HG03139 (cell line): ENCODE results near the gene TMEM144.
"Not testable (repeated sequence)": the region's sequence is repeated elsewhere in the genome, so short reads cannot be mapped to it uniquely, and the experiment has no call there.

Source experiments
- ATAC-seq: cut with Tn5 transposase; IDR thresholded peaks from one replicate; pipeline ENCODE4 v1.9.1; 2021; ENCODE audit not compliant: unreplicated experiment

TMEM144 gene

DNA sequence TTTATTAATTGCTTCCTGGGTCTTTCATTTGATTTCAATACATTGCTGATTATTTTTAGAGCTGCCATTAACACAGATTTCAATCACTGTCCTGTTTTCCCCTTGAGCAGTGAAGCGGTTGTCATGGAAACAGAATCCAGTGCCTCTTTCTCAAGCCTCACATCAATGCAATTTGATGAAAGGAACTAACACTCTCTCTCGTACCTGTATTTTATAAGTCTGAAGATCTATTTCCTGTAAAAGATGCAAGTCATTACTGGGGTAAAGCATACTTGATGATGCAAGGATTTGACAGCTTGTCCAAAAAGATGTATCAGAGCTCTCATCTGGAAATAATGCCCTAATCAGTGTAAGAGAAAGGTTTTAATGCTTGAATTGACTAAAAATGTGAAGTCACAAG, 19.6 kb upstream of the TMEM144 start:
- no peak for ATAC-seq

DNA sequence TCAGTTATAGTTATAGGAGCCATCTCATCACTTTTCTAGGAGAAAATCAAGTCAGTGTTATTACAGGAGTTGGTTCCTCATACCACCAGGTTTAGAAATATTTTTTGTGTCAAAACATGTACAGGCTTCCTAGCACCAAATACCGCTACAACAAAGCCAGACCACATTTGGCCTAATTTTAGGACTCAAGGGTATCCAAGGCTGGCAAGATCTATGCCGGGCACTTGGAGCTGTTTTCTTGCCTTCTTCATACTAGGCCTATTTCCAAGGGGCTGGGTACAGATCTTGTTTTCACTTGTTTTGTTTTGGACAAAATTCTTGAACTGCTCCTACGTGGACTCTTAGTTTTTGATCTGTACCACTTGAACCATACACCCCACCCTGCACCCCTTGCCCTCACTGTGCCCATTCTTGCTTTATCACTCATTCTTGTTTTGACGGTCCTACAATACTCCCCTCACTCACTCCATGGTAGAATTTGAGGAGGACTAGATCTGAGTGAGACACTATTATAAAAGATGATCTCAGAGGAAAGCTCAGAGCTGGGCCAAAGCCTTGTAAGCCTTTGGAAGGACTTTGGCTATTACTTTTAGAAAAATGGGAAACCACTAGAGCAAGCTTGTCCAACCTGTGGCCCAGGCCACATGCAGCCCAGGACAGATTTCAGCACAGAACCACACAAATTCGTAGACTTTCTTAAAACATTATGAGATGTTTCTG, 17.7 kb upstream of the TMEM144 start:
- no peak for ATAC-seq

DNA sequence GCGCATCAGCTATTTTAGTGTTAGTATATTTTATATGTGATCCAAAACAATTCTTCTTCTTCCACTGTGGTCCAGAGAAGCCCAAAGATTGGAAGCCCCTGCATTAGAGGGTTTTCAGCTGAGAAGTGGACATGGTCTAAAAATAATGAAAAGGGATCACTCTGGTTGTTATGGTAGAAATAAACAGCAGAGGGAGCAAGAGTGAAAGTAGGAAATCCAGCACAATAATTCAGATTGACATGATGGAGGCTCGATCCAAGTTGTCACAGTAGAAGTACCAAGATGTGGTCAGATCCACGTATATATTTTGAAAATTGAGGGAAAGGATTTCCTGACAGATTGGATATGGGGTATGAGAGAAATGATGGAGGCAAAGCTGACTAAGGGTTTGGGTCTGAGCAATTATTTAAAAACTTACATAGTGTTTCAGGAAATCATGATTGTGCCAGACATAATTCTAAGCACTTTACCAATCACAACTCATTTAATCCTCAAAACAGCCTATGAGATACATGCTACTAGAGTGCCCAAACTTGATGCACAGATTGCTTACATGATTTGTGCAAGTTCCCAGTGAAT, 17.0 kb upstream of the TMEM144 start:
- no peak for ATAC-seq

DNA sequence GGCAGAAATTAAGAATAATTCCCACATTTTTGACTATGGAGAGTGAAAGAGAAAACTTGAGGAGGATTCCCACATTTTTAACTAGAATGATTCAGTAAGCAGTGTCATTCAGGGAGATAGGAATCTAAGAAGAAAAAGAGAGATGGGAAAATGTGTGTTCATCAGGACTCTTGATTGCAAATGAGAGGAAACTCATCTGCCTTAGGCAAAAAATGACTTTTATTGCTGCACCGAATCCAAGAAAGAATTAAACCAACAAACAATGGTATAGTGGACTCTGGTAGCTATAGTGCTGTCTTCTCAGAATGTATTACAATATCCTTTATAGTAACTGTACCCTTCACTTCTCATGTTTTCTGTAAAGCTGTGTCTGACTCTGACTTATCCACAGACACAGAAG, 15.0 kb upstream of the TMEM144 start:
- no peak for ATAC-seq

DNA sequence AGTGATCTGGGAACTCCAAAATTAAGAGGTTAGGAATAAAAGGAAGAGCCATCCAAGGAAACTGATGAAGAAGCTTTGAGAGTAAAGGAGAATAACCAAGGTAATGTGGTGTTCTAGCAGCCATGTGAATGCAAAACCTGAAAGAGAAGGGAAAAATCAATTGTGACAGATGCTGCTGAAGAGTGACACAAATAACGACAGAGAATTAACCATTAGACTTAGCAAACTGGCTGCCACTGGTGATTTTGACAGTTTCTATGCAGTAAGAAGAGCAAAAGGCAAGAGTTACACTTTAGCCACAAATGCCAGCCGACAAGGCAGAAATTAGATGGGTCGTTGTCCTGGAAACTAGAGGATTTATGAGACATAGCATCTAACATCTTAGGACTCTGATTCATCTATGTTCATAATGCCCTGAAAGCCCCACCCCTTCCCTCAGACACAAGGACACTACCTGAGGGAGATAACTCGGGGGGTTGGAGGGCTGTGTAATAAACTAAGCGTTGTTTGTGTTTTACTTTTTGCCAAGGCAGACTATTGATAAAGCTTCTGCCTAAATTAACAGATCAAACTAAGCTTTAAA, 13.0 kb upstream of the TMEM144 start:
- no peak for ATAC-seq

DNA sequence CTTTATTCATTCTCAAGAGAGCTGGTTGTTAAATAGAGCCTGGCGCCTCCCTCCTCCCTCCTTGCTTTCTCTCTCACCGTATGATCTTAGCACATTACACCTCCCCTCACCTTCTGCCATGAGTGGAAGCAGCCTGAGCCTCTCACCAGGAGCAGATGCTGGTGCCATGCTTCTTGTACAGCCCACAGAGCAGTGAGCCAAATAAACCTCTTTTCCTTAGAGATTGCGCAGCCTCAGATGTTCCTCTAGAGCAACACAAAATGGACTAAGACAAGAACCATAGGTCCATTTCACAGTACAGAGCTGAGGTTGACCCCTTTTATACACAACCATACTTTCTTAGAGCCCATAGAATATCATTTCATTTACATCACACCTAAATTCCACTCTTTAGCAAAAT, 10.1 kb upstream of the TMEM144 start:
- no peak for ATAC-seq

DNA sequence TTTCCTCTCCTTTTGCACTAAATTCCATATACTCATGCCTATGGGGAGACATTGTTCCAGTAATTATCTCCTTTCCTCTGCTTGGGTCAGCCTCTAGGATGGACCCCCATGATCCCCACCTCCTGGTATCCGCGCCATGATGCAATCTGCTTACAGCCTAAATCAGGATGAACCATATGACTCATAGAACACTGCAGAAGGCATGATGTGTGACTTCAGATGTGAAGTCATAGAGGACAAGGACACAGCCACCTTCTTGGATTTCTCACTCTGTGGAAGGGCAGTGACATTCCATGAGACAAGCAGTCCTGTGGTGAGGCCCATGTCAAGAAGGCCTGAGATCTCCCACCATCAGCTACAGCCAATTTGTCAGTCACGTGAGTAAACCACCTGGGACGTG, 9.0 kb upstream of the TMEM144 start:
- ATAC-seq: no peak

DNA sequence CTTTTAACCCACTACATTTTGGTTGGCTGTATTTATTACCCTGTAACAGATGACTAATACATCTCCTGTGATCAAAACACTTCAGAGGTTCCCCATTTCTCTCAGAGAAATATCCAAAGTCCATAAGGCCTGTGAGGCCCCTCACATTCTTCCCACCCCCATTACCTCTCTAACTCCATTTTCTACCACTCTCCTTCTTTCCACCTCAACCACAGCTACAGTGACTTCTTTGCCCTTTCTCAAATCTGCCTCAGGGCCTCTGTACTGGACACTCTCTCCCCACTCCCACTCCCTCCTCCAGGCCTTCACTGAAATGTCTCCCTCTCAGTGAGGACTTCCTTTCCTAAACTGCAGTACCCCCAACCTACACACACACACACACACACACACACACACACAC, 8.4 kb upstream of the TMEM144 start:
- no peak for ATAC-seq

DNA sequence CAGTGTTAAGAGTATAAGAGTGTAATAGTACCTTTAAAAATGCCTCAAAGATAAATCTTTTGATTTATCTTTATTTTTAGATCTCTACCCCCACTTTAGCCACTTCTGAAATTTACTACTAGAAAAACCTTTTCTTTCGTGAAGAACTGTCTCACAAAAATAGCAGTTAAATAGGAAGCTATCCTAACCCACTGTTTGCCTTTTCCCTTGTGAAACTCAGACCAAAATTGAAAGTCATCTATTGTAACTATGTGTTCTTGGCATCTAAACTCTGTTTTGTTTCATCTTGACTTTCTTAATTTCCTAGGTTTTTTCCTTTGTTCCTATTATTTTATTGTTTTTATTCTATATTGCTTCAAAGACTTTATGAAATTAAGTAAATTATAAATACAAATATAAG, 7.8 kb upstream of the TMEM144 start:
- no peak for ATAC-seq

DNA sequence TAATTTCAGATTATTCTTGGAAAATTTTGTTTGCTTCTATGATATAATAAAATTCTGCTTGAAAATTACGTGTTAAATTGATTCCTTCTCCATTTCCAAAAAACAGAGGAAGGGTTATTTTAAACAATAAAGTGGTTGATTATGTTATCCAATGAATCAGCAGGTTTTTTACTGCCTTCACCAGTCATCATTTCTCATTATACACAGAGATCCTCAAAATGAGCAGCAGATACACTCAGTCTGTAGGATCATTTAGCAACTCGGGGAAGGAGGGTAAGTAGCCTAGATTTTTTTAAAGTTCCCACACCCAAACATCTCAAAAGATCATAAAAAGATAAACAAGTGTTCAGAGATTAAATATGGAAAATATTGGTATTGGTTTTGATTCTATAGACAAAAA, 6.8 kb upstream of the TMEM144 start:
- ATAC-seq: no peak

DNA sequence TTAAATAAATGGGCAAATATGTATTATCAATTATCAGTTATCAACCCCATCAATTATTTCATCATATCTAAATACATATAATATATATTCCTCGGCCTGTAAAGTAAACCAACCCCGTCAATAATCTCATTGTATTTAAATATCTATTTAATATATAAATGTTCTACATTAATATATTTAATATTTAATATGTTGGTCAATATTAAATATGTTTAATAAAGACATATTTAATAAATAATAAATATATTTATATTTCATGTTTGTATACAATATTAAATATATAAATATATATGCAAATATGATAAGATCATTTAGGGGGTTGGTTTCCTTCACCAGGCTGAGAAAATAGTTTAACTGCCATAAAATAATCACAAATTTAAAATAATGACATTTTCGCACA, 6.4 kb upstream of the TMEM144 start:
- ATAC-seq: no peak

DNA sequence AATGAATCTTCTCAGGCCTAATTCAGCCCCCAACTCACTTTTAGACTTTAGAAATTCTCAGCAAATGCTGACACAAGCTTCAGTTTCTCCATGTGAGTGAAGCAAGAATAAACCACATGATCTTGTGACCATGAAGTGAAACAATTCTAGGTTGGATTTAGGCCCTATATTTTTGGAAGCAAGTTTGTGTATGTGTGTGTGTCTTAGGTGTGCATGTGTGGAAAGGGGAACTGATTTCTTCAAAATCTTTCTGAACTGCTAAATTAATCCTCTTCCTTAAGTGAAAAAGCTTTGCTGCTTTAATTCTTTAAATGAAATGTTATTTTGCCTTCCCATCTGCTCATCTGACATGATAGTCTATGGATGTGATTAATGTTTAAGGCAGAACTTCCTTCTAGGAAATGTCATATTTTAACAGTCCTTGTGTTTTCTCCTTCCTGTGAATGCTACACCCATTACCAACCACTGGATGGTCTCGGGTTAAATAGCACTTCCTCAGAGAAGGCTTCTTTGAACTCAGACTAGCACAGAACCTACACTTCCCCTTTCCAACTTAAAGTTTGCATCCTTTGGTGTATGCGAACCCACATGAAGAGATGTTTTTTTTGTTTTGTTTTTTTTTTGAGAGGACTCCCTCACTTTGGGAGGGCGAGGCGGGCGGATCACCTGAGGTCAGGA, 1.2 kb upstream of the TMEM144 start:
- peak; percentile 58 for ATAC-seq

DNA sequence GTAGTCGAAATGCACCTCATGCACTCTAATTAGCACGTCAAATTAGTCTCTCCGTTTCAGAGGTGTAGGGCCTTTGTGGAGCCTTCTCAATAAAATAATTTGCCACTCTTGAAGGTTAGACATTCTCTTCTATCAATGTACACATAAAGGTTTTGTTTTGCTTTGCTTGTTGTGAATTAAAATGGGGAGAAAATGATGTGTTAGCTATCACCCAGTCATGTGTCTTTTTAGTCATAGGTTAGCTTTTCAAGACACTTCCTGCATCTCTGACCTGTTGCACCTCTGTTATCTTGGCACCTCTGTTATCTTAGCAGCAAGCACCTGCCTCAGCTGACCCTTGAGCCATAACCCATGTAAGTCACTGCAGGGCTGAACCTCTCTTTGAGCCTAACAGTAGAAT, 936 bp downstream of the TMEM144 start:
- no peak for ATAC-seq

DNA sequence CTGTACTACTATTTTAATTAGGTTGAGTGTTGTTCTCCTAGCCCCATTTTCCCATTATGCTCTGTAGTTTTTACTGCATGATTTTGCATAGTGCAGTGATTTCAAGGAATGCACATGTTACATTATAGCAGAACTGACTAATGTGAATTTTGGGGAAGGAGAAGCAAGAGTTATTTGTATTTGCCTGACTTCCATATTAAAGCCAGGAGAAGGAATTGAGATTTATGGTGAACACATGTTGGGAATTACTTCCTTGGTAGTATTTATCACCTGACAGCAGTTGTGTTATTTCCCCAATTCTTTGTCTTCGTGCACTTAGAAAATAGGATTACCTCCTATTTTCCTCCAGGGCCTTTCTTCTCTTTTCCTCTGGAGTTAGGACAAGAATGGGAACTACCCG, 3.2 kb downstream of the TMEM144 start:
- no peak for ATAC-seq

DNA sequence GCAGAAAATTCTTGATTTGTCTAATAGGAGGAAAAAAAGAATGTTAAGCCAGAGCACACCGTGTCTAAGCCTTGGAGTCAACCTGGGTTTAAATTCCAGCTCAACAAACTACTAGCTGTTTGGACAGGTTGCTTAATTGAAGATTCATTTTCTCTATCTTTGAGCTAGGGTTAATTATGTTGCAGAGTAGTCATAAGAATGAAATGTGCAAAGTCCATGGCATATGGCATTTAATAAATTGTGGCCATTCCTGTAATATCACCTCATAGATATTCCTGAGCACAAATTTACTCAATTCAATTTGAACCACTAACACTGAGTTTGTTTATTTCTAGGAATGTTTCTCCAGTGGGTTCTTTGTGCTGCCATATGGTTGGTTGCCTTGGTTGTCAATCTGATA, 4.6 kb downstream of the TMEM144 start:
- no peak for ATAC-seq

DNA sequence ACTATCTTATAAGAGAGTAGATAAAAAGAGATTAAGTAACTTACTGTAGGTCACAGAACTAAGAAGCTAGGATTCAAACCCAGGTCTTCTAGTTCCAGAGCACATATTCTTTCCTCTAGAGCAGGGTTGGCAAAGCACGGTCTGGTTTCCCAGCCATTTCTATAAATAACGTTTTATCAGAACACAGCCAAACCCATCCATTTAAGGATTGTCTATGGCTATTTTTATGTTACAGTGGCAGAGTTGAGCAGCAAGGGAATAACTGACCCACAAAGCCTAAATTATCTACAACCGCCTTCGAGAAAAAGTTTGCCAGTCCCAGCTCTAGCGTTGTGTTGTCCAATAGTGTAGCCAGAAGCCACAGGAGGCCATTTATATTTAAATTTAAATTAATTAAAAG, 7.5 kb downstream of the TMEM144 start:
- ATAC-seq: no peak

DNA sequence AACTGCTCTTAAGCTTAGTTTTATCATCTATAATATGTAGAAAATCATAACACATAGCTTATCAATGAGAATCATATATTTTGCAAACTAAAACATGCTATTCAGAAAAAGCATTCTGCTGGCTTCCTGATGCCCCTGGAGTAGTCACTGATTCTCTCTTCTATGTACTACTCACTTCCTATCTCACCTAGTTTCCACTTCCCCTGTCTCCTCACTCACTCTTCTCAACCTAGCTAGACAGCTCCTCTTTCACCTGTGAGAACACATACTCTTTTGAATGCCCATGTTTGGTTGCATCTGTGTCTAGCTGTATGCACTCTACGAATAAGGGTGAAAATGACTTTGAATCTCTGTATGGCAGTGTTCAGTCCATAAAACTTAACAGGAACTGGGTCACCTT, 9.3 kb downstream of the TMEM144 start:
- ATAC-seq: no peak

DNA sequence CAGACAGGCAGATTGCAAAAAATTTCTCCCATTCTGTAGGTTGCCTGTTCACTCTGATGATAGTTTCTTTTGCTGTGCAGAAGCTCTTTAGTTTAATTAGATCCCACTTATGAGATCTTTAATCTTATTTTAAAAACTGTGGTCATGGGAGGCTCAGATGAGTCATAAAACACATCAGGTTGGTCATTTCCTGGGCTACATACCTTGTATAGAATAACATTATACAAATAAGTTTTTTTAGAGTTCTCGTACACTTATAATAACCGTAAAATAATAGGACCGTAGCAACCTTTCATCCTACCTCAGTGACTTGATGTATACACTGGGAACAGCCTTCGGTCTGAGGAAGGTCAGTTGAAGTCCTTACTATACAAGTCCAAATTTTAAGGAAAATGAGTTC, 14.0 kb downstream of the TMEM144 start:
- ATAC-seq: not testable (repeated sequence)

DNA sequence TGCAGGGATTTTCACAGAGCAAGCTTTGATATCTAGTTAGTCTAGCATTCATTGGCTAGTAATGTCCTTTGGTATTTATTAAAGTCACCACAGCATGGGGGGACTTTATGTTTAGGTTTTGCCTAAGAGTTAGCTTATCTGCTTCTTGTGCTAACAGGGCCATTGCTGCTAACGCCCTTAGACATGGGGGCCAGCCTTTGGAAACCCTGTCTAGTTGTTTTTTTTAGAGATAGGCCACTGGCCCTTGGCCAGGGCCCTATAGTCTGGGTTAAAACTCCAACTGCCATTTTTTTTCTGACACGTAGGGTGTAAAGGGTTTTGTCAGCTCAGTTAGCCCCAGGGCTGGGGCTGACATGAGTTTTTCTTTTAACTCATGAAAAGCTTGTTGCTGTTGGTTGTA, 14.7 kb downstream of the TMEM144 start:
- ATAC-seq: not testable (repeated sequence)

DNA sequence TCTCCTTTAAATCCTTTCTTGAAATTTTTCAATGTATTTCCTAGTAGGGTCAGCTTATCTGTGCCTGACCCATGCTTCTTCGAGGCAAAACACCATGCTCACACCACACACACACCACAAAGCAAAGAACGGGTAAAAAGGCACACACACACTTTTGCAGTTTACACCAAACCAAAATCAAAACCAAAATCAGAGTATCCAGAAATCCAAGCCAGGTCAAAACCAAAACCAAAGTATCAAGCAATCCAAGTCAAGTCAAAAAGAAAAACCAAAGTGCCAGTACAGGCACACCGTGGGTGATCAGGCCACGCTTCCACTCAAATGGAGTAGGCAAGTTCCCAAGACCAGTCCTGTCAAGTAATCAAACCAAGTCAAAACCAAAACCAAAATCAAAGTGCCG, 17.6 kb downstream of the TMEM144 start:
- not testable (repeated sequence) for ATAC-seq

DNA sequence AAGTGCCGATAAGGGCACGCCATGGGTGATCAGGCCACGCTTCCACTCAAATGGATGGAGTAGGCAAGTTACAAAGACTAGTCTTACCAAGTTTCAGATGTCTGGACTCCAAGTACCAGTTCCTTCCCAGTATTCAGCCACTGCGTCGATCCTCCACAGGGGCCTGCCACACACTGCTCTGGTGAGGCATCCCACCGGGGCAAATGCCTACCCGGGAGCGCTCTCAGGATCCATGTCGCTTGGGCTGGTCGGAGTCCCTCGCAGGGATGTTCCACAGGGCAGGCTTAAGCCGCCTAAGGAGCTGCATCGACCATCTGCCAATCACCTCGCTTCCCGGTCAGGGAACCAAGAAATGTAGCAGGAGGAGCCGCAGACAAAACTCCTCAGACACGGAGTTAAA, 18.1 kb downstream of the TMEM144 start:
- not testable (repeated sequence) for ATAC-seq

DNA sequence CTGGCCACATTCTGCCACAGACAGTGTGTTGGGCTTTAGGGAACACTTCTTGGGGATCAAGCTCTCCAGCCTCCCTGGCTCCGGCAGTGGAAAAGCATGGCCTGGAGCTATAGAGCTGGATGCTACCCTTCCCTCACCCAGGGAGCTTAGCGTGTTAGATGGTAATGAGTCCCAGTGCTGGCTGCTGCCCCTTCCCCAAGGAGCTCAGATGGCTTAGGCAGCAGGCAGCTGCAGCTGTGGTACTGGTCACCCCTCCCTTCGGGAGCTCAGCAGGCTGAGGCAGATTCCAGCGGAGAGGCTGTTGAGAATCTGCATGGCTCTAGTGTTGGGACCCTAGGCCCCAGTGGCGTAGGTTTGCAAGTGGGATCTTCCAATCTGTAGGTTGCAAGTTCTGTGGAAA, 19.5 kb downstream of the TMEM144 start:
- ATAC-seq: no peak
